HepG2 (cell line): Measurements from ENCODE around the gene PPRC1. TPM values are rescaled to one million over a fixed set of nuclear protein-coding genes. Genes with fewer than 3 reads are reported as not detected.

ENCODE experiments used
- CBX1 ChIP-seq: IDR thresholded peaks from one replicate; pipeline ENCODE4 v1.6.1; 2016; ENCODE audit warnings: antibody characterized with exemption, low read depth
- CREB3 ChIP-seq: sonication (generic); formaldehyde crosslinking; IDR thresholded peaks from 2 replicates; pipeline ENCODE4 v1.5.0; 2020; ENCODE audit warnings: missing genetic modification reagents
- DPF2 ChIP-seq: sonication (generic); formaldehyde crosslinking; IDR thresholded peaks from 2 replicates; pipeline ENCODE4 v1.4.0; 2020; ENCODE audit warnings: mild to moderate bottlenecking, low read depth, missing genetic modification reagents, borderline replicate concordance
- EZH2 ChIP-seq: conservative IDR thresholded peaks from 2 replicates; pipeline ENCODE4 v1.6.1; 2012; ENCODE audit warnings: mild to moderate bottlenecking, low read depth, low read length, moderate library complexity
- KMT2B ChIP-seq: IDR thresholded peaks from 2 replicates; pipeline ENCODE4 v1.6.1; 2016; ENCODE audit warnings: missing genetic modification reagents, missing compliant biosample characterization
- NFKBIZ ChIP-seq: IDR thresholded peaks from 2 replicates; pipeline ENCODE4 v1.6.1; 2018; ENCODE audit warnings: missing genetic modification reagents, missing compliant biosample characterization
- NPAS2 ChIP-seq: sonication (generic); formaldehyde crosslinking; IDR thresholded peaks from 2 replicates; pipeline ENCODE4 v1.8.0; 2022; ENCODE audit warnings: mild to moderate bottlenecking, missing genetic modification reagents, borderline replicate concordance
- PRDM10 ChIP-seq: sonication (generic); formaldehyde crosslinking; IDR thresholded peaks from 2 replicates; pipeline ENCODE4 v1.4.0; 2020; ENCODE audit warnings: low read depth, missing genetic modification reagents
- SALL1 ChIP-seq: sonication (generic); formaldehyde crosslinking; IDR thresholded peaks from 2 replicates; pipeline ENCODE4 v1.8.0; 2022; ENCODE audit warnings: mild to moderate bottlenecking, missing genetic modification reagents
- TBX3 ChIP-seq: fragments of 450-650 bp; IDR thresholded peaks from 2 replicates; pipeline ENCODE4 v1.6.1; 2017; ENCODE audit warnings: antibody characterized with exemption, mild to moderate bottlenecking, inconsistent platforms, borderline replicate concordance
- TOE1 ChIP-seq: sonication (generic); formaldehyde crosslinking; IDR thresholded peaks from 2 replicates; pipeline ENCODE4 v1.4.0; 2020; ENCODE audit warnings: mild to moderate bottlenecking, missing genetic modification reagents
- TRAFD1 ChIP-seq: sonication (generic); formaldehyde crosslinking; IDR thresholded peaks from 2 replicates; pipeline ENCODE4 v1.5.1; 2020; ENCODE audit warnings: missing genetic modification reagents, mild to moderate bottlenecking, borderline replicate concordance
- ZBTB21 ChIP-seq: sonication (generic); formaldehyde crosslinking; IDR thresholded peaks from 2 replicates; pipeline ENCODE4 v1.4.0; 2020; ENCODE audit warnings: missing genetic modification reagents
- ZBTB26 ChIP-seq: IDR thresholded peaks from 2 replicates; pipeline ENCODE4 v1.6.1; 2016; ENCODE audit warnings: missing compliant biosample characterization, missing genetic modification reagents, borderline replicate concordance
- ZFP1 ChIP-seq: IDR thresholded peaks from 2 replicates; pipeline ENCODE4 v1.6.1; 2016
- ZNF263 ChIP-seq: sonication (generic); formaldehyde crosslinking; IDR thresholded peaks from 2 replicates; pipeline ENCODE4 v1.4.0; 2020; ENCODE audit warnings: missing genetic modification reagents
- ZNF343 ChIP-seq: sonication (generic); formaldehyde crosslinking; IDR thresholded peaks from 2 replicates; pipeline ENCODE4 v1.4.0; 2020; ENCODE audit warnings: mild to moderate bottlenecking, missing genetic modification reagents
- ZNF383 ChIP-seq: sonication (generic); formaldehyde crosslinking; IDR thresholded peaks from 2 replicates; pipeline ENCODE4 v1.4.0; 2020; ENCODE audit warnings: missing genetic modification reagents, mild to moderate bottlenecking, borderline replicate concordance
- ZNF550 ChIP-seq: sonication (generic); formaldehyde crosslinking; IDR thresholded peaks from 2 replicates; pipeline ENCODE4 v1.4.0; 2020; ENCODE audit warnings: mild to moderate bottlenecking, missing genetic modification reagents, borderline replicate concordance
- ZNF605 ChIP-seq: sonication (generic); formaldehyde crosslinking; IDR thresholded peaks from 2 replicates; pipeline ENCODE4 v1.8.0; 2022; ENCODE audit warnings: mild to moderate bottlenecking, missing genetic modification reagents
- ZNF652 ChIP-seq: IDR thresholded peaks from 2 replicates; pipeline ENCODE4 v1.6.1; 2016; ENCODE audit warnings: low read depth, borderline replicate concordance
- ZNF768 ChIP-seq: sonication (generic); formaldehyde crosslinking; IDR thresholded peaks from 2 replicates; pipeline ENCODE4 v1.4.0; 2020; ENCODE audit warnings: missing genetic modification reagents
- ZNF83 ChIP-seq: sonication (generic); formaldehyde crosslinking; IDR thresholded peaks from 2 replicates; pipeline ENCODE4 v1.4.0; 2020; ENCODE audit warnings: missing genetic modification reagents, mild to moderate bottlenecking, borderline replicate concordance
- ZSCAN9 ChIP-seq: IDR thresholded peaks from 2 replicates; pipeline ENCODE4 v1.6.1; 2016; ENCODE audit warnings: borderline replicate concordance
- polyA plus RNA-seq, 8 experiments: library from polyadenylated mRNA; depleted of rRNA in 3 of 8; stranded (reverse) in 7 of 8; unstranded in 1 of 8; fragments of >200 nt; fragmentation: Illumina TruSeq in 4 of 8; extraction: Trizol in 4 of 8; gene quantifications; 2 replicates each; pipeline versions ENCODE4 v1.2.1 to v1.2.3, GENCODE V29; 2011 to 2016; ENCODE audit warnings: low read depth in 4 of 8, missing spikeins in 1 of 8, mixed read lengths in 1 of 8; ENCODE audit not compliant: insufficient read depth in 1 of 8
- total RNA-seq, 5 experiments: library from RNA; depleted of rRNA; stranded (reverse); fragments of >200 nt; fragmentation: Illumina TruSeq; extraction: Trizol; gene quantifications; 2 replicates each; pipeline ENCODE4 v1.2.3, GENCODE V29; 2016; ENCODE audit warnings: low read depth in 1 of 5

Gene PPRC1
- total and polyA plus RNA-seq, 2 of the 13 experiments (the other 11 are each of a cell fraction or from before 2014, with no cell fraction given): 18.7 to 24.2 TPM

- TF ChIP-seq CREB3 (CRISPR knock-in tag) (no peak), SALL1 (CRISPR knock-in tag) (peak; percentile 80), ZNF768 (CRISPR knock-in tag) (no peak), ZBTB26 (peak; percentile 70; the same call in 1 of the 2 replicates), ZNF263 (CRISPR knock-in tag) (peak; percentile 68), ZNF605 (CRISPR knock-in tag) (no peak), TBX3 (no peak), NFKBIZ (CRISPR knock-in tag) (no peak), ZNF652 (CRISPR knock-in tag) (peak; percentile 87), PRDM10 (CRISPR knock-in tag) (peak; percentile 25; the same call in 1 of the 2 replicates), ZNF550 (no peak), EZH2 (no peak), DPF2 (CRISPR knock-in tag) (0 out of 2 replicates have a peak, but pooled peaks have one; percentile 26), ZBTB21 (CRISPR knock-in tag) (no peak), CBX1 (no peak), ZFP1 (CRISPR knock-in tag) (no peak), ZSCAN9 (CRISPR knock-in tag) (no peak), KMT2B (no peak), NPAS2 (CRISPR knock-in tag) (no peak), ZNF343 (CRISPR knock-in tag) (no peak), ZNF383 (CRISPR knock-in tag) (no peak), TRAFD1 (CRISPR knock-in tag) (no peak), ZNF83 (CRISPR knock-in tag) (no peak), TOE1 (CRISPR knock-in tag) (no peak)
These were observed 15.3 kb upstream of the PPRC1 start (continued) for GRCh38 chr10:102117391-102118159.
